HFFc6 (cell line): Measurements from ENCODE around the gene ANTKMT. TPM values are rescaled to one million over a fixed set of nuclear protein-coding genes. Genes with fewer than 3 reads are reported as not detected.

ENCODE experiments used
- DNase-seq: peaks from one replicate; pipeline ENCODE4 v3.0.0-alpha.2; 2018
- H3K27ac Mint-ChIP-seq: 2 replicates; pipeline ENCODE4 v1.8.0; 2020; ENCODE audit warnings: mild to moderate bottlenecking, mixed read lengths
- H3K27me3 Mint-ChIP-seq: 2 replicates; pipeline ENCODE4 v1.8.0; 2021; ENCODE audit warnings: mild to moderate bottlenecking, moderate library complexity, mixed read lengths; ENCODE audit not compliant: insufficient read depth
- H3K36me3 Mint-ChIP-seq: 2 replicates; pipeline ENCODE4 v1.8.0; 2021; ENCODE audit warnings: low read depth, mixed read lengths
- H3K4me1 Mint-ChIP-seq: 2 replicates; pipeline ENCODE4 v1.8.0; 2020; ENCODE audit warnings: low read depth, mixed read lengths
- H3K4me3 Mint-ChIP-seq: 2 replicates; pipeline ENCODE4 v1.8.0; 2020; ENCODE audit warnings: mild to moderate bottlenecking, moderate library complexity, mixed read lengths
- H3K9me3 Mint-ChIP-seq: 2 replicates; pipeline ENCODE4 v1.8.0; 2020; ENCODE audit warnings: mild to moderate bottlenecking, mixed read lengths
- total RNA-seq, 6 experiments: library from RNA; stranded (reverse); fragmentation: NEBNext Ultra II Directional; extraction: Animal tissue kit (Norgen Biotek cat#: 25700); gene quantifications; 2 replicates in 1 of 6; 3 replicates in 5 of 6; pipeline ENCODE4 v1.2.3, GENCODE V29; 2021
- TF ChIP-seq, protein P1 (sequence below): fragments of 200-600 bp; sonication (generic); IDR thresholded peaks from 2 replicates; pipeline ENCODE4 v1.5.0; 2021; ENCODE audit warnings: antibody characterized with exemption, mild to moderate bottlenecking

The ANTKMT gene
- total RNA-seq, 6 experiments from 2014 or later = 50.1 to 57.7 (median 54.7) TPM

DNA sequence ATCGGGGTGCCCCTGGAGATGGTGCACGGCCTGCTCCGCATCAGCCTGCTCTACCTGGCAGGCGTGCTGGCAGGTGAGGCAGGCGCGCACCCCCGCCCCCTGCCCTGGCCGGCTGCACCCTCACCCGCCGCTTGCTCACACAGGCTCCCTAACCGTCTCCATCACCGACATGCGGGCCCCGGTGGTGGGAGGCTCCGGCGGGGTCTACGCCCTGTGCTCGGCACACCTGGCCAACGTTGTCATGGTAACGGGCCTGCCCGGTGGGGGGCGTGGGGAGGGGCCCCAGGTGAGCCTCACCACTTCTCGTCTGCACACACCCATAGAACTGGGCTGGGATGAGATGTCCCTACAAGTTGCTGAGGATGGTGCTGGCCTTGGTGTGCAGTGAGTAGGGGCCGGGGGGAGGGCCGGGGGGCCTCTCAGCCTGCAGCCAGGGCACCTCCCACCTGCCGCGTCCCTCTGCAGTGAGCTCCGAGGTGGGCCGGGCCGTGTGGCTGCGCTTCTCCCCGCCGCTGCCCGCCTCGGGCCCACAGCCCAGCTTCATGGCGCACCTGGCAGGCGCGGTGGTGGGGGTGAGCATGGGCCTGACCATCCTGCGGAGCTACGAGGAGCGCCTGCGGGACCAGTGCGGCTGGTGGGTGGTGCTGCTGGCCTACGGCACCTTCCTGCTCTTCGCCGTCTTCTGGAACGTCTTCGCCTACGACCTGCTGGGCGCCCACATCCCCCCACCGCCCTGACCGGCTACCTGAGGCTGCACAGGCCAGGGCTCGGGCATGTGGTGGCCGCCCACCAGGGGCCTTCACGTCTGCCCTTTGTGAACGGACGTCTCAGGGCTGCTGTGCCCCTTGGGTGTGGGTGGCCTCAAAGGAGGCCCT lies 43.4 kb upstream of the ANTKMT start:
- Mint-ChIP-seq H3K27me3 (peaks cover 5% of the 10 kb centered on the region), H3K4me1 (peaks cover 13% of the 10 kb centered on the region), H3K9me3 (no peaks in the 10 kb centered on the region), H3K36me3 (peaks cover 10% of the 10 kb centered on the region; the same call in 1 of the 2 replicates), H3K4me3 (no peak overlapping the region), H3K27ac (no peak overlapping the region)
- no peak for DNase-seq
- TF ChIP-seq, protein P1, sequence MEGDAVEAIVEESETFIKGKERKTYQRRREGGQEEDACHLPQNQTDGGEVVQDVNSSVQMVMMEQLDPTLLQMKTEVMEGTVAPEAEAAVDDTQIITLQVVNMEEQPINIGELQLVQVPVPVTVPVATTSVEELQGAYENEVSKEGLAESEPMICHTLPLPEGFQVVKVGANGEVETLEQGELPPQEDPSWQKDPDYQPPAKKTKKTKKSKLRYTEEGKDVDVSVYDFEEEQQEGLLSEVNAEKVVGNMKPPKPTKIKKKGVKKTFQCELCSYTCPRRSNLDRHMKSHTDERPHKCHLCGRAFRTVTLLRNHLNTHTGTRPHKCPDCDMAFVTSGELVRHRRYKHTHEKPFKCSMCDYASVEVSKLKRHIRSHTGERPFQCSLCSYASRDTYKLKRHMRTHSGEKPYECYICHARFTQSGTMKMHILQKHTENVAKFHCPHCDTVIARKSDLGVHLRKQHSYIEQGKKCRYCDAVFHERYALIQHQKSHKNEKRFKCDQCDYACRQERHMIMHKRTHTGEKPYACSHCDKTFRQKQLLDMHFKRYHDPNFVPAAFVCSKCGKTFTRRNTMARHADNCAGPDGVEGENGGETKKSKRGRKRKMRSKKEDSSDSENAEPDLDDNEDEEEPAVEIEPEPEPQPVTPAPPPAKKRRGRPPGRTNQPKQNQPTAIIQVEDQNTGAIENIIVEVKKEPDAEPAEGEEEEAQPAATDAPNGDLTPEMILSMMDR = no peak

DNA sequence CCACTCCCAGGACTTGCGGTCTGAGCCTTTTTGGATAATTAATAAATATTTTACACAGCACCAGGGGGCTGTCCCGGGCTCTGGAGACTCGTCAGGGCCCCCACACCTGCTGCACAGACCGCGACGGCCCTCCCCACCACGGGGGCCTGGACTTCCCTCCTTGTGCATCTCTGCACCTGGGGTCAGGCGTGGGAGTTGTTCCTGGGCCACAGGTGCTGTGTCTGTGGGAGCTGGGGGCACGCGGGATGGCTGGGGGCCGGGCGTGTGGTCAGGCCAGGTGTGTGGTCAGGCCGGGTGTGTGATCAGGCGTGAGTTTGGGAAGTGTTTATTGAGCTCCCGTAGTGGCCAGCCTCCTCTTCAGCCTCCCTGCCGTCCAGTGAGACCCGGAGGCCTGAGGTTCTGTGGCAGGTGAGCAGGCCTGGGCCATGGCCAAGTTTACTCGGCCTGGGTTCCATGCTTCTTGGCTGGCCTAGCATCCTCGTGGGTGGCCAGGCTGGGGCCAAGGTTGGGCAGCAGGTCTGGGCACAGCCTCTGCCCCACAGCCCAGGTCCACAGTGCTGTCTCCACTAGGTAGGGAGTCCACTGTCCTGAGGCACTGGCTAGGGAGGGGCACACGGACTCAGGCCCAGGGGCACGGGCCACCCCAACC lies 42.6 kb upstream of the ANTKMT start:
- peaks cover 5% of the 10 kb centered on the region for H3K27me3 Mint-ChIP-seq
- peaks cover 12% of the 10 kb centered on the region; the same call in 1 of the 2 replicates for H3K36me3 Mint-ChIP-seq
- TF ChIP-seq, protein P1 = no peak
- DNase-seq = no peak
- H3K9me3 Mint-ChIP-seq = no peaks in the 10 kb centered on the region
- peaks cover 14% of the 10 kb centered on the region for H3K4me1 Mint-ChIP-seq
- H3K4me3 Mint-ChIP-seq = no peak overlapping the region
- no peak overlapping the region for H3K27ac Mint-ChIP-seq

DNA sequence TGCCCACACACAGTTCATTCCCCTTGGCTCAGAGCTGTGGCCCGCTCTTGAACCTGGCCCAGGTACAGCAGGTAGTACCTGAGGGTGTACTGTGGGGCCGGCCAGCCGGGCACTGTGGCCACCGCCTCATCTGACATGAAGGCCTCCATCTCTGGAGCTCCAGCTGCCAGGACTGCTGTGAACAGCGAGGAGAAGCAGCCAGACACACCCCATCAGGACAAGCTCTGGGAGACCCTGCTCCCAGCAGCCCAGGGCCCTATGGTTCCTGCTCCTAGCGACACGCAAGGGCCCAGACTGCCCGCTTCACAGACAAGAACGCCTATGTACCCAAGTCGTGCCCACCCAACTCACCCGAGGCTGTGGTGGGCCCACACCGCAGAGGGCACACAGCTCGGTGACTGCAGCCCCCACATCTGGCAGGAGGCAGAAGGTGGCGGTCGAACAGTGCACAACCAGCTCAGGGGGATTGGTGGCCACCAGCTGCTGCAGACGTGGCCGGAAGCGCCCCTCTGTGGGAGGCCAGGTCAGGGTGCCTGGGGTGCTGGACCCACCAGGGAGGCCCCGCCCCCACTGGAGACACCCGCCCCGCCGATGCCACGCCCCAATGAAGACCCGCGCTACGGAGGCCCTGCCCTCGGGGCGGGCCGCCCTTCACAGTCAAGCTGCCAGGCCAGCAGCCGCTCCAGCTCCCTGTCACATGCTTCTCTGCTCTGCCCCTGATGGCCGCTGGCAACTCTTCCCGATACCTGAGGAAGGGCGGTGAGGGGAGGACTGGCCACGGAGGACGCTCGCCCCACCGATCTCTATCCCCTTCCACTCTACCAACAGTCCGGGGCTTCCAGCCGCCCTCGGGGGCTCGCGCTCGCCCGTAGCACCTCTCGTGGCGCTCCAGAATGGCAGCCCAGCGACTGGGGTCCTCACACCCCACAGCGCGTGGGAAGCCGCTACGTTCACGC lies 41.8 kb upstream of the ANTKMT start:
- H3K9me3 Mint-ChIP-seq = no peaks in the 10 kb centered on the region
- peaks cover 12% of the 10 kb centered on the region; the same call in 1 of the 2 replicates for H3K36me3 Mint-ChIP-seq
- peak overlapping the region; percentile 49 for H3K27ac Mint-ChIP-seq
- peaks cover 14% of the 10 kb centered on the region for H3K4me1 Mint-ChIP-seq
- H3K27me3 Mint-ChIP-seq = peaks cover 5% of the 10 kb centered on the region
- peak; percentile 34 for DNase-seq
- peak overlapping the region; percentile 72 for H3K4me3 Mint-ChIP-seq
- TF ChIP-seq, protein P1 = no peak

DNA sequence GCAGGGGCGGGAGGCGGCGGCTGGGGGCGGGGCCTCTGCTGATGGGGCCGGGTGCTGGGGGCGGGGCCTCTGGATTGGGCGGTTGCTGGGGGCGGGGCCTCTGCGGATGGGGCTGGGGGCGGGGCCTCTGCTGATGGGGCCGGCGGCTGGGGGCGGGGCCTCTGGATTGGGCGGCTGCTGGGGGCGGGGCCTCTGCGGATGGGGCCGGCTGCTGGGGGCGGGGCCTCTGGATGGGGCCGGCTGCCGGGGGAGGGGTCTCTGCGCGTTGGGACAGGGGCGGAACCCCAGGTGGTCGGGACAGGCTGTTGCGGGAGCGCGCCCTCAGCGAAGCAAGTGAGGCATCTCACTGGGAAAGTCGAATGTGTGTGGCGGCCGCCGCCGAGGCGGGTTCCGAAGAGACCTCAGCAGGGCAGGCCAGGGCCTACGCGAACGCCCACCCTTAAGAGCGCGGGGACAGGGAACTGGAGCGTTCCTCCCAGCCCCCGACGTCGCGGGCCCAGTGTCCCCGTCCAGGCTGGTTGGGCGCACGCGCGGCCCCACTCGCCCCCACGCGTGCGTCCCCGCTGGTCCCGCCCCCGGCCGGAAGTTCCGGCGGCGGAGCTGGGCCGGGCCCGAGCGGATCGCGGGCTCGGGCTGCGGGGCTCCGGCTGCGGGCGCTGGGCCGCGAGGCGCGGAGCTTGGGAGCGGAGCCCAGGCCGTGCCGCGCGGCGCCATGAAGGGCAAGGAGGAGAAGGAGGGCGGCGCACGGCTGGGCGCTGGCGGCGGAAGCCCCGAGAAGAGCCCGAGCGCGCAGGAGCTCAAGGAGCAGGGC lies 40.9 kb upstream of the ANTKMT start, which contains the start of gene STUB1:
Gene STUB1 (plus strand): TSS at position 597 of the 811 bp plus-strand sequence. CDS start 116 bp downstream, at position 713.
- Mint-ChIP-seq H3K27me3 (peaks cover 5% of the 10 kb centered on the region), H3K4me3 (peak within 1 kb of the TSS; percentile 90), H3K27ac (peak within 1 kb of the TSS; percentile 72)

More for the DNA sequence above, 40.9 kb upstream of the ANTKMT start, which contains the start of gene STUB1:
- TF ChIP-seq, protein P1 = no peak
- H3K9me3 Mint-ChIP-seq = no peaks in the 10 kb centered on the region
- peaks cover 12% of the 10 kb centered on the region; the same call in 1 of the 2 replicates for H3K36me3 Mint-ChIP-seq
- DNase-seq = peak; percentile 67
- peaks cover 14% of the 10 kb centered on the region for H3K4me1 Mint-ChIP-seq
